IMR-90 (cell line): ENCODE measurements around the gene DBNDD1.

Source experiments
- BHLHE40 ChIP-seq: fragments of 150-350 bp; IDR thresholded peaks from 2 replicates; pipeline ENCODE4 v1.6.1; 2016; ENCODE audit warnings: mild to moderate bottlenecking, low read depth, low read length
- CTCF ChIP-seq: conservative IDR thresholded peaks from 2 replicates; pipeline ENCODE4 v1.5.1; 2012; ENCODE audit warnings: mild to moderate bottlenecking, low read depth, low read length, improper control_type of control experiment
- MAFK ChIP-seq: IDR thresholded peaks from 2 replicates; pipeline ENCODE4 v1.6.1; 2012; ENCODE audit warnings: low read depth, low read length, improper control_type of control experiment
- POLR2A ChIP-seq: IDR thresholded peaks from 2 replicates; pipeline ENCODE4 v1.6.1; 2012; ENCODE audit warnings: mild to moderate bottlenecking, low read depth, low read length
- RAD21 ChIP-seq: IDR thresholded peaks from 2 replicates; pipeline ENCODE4 v1.6.1; 2012; ENCODE audit warnings: low read length, improper control_type of control experiment
- RFX5 ChIP-seq: IDR thresholded peaks from 2 replicates; pipeline ENCODE4 v1.8.0; 2012; ENCODE audit warnings: low read depth, mild to moderate bottlenecking, low read length, moderate library complexity
- TF ChIP-seq, protein P1 (sequence below): fragments of 150-350 bp; IDR thresholded peaks from 2 replicates; pipeline ENCODE4 v1.6.1; 2016; ENCODE audit warnings: low read depth, mild to moderate bottlenecking, low read length, moderate library complexity, borderline replicate concordance
- TF ChIP-seq, protein P2 (sequence below): fragments of 150-350 bp; IDR thresholded peaks from 2 replicates; pipeline ENCODE4 v1.6.1; 2017; ENCODE audit warnings: mild to moderate bottlenecking, antibody characterized with exemption, low read length, low read depth

DNA sequence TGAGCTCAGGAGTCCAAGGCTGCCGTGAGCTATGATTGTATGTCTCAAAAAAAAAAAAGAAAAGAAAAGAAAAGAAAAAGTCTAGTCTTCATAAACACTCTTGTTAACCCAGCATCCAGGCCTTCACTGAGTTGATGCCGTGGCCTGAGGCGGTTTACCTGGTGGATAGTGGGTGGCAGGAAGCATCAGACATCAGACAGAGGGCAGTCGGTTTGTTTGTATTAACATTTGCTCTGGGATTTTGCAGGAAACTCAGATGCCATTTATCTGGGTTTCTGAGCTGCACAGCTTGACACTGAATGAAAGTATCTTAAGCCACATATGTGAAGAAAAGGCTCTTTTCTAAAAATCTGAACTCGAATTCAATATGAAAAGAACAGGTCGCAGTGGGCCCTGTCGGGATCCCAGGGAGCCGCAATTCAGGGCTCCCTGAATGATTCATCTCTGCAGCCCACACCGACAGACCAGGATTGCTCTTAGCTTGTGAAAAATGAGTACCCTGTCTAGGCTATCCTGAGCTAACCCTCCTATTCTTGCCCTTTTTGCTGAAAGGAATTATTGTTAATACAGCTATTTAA, 1.1 kb upstream of the DBNDD1 start:
- TF ChIP-seq CTCF (no peak), MAFK (no peak), RAD21 (no peak), POLR2A (no peak), BHLHE40 (no peak), RFX5 (no peak)
- TF ChIP-seq, protein P1, sequence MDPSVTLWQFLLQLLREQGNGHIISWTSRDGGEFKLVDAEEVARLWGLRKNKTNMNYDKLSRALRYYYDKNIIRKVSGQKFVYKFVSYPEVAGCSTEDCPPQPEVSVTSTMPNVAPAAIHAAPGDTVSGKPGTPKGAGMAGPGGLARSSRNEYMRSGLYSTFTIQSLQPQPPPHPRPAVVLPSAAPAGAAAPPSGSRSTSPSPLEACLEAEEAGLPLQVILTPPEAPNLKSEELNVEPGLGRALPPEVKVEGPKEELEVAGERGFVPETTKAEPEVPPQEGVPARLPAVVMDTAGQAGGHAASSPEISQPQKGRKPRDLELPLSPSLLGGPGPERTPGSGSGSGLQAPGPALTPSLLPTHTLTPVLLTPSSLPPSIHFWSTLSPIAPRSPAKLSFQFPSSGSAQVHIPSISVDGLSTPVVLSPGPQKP: no peak
- TF ChIP-seq, protein P2, sequence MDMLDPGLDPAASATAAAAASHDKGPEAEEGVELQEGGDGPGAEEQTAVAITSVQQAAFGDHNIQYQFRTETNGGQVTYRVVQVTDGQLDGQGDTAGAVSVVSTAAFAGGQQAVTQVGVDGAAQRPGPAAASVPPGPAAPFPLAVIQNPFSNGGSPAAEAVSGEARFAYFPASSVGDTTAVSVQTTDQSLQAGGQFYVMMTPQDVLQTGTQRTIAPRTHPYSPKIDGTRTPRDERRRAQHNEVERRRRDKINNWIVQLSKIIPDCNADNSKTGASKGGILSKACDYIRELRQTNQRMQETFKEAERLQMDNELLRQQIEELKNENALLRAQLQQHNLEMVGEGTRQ: no peak
